Fibroblast of skin of right biceps (primary cell): ENCODE measurements around the gene KRTAP4-11.
"Not testable (repeated sequence)": the region's sequence is repeated elsewhere in the genome, so short reads cannot be mapped to it uniquely, and the experiment has no call there.

Source experiments
- DNase-seq: peaks from one replicate; pipeline ENCODE4 v3.0.0-alpha.2; 2013

Gene KRTAP4-11

GRCh38 chr17:41117846-41118386 lies at the start of gene KRTAP4-11:
Gene KRTAP4-11 (minus strand): TSS chr17:41118373. CDS start chr17:41118315, 58 bp downstream.
- DNase-seq, result not testable (repeated sequence)

- no peak for DNase-seq
Observed at GRCh38 chr17:41167561-41167960, 49.4 kb upstream of the KRTAP4-11 start.

GRCh38 chr17:41163828-41164227 lies 45.7 kb upstream of the KRTAP4-11 start:
- peak; percentile 16 for DNase-seq

GRCh38 chr17:41160648-41161047 lies 42.5 kb upstream of the KRTAP4-11 start, which contains the start of gene KRTAP4-4:
Gene KRTAP4-4 (minus strand): TSS chr17:41160748. CDS start chr17:41160691, 57 bp downstream.
- DNase-seq, result no peak

GRCh38 chr17:41160190-41160589 lies 42.0 kb upstream of the KRTAP4-11 start:
- DNase-seq, result not testable (repeated sequence)

GRCh38 chr17:41153856-41154255 lies 35.7 kb upstream of the KRTAP4-11 start:
- DNase-seq, result no peak

GRCh38 chr17:41151525-41151924 lies 33.4 kb upstream of the KRTAP4-11 start:
- no peak for DNase-seq

GRCh38 chr17:41150026-41150425 lies 31.9 kb upstream of the KRTAP4-11 start:
- DNase-seq, result no peak

GRCh38 chr17:41149652-41149985 lies 31.4 kb upstream of the KRTAP4-11 start, which contains the start of gene KRTAP4-5:
Gene KRTAP4-5 (minus strand): TSS chr17:41149825. CDS start chr17:41149767, 58 bp downstream.
- DNase-seq, result no peak

- not testable (repeated sequence) for DNase-seq
Observed at GRCh38 chr17:41148971-41149651, 30.9 kb upstream of the KRTAP4-11 start.

- DNase-seq, result no peak
Observed at GRCh38 chr17:41147531-41148204, 29.5 kb upstream of the KRTAP4-11 start.

GRCh38 chr17:41145261-41145660 lies 27.1 kb upstream of the KRTAP4-11 start:
- no peak for DNase-seq

- no peak for DNase-seq
Observed at GRCh38 chr17:41144846-41145245, 26.7 kb upstream of the KRTAP4-11 start.

GRCh38 chr17:41141361-41141760 lies 23.2 kb upstream of the KRTAP4-11 start:
- DNase-seq, result no peak

GRCh38 chr17:41140360-41141131 lies 22.4 kb upstream of the KRTAP4-11 start, which contains the start of gene KRTAP4-6:
Gene KRTAP4-6 (minus strand): TSS chr17:41140544. CDS start chr17:41140487, 57 bp downstream.
- DNase-seq, result peak; percentile 97

GRCh38 chr17:41139865-41140264 lies 21.7 kb upstream of the KRTAP4-11 start:
- DNase-seq, result not testable (repeated sequence)

- DNase-seq, result peak; percentile 39
Observed at GRCh38 chr17:41133880-41134735, 15.9 kb upstream of the KRTAP4-11 start.

GRCh38 chr17:41131979-41132378 lies 13.8 kb upstream of the KRTAP4-11 start:
- DNase-seq, result peak; percentile 67

- no peak for DNase-seq
Observed at GRCh38 chr17:41127371-41127770, 9.2 kb upstream of the KRTAP4-11 start.

GRCh38 chr17:41126412-41126811 lies 8.2 kb upstream of the KRTAP4-11 start:
- no peak for DNase-seq

- DNase-seq, result no peak
Observed at GRCh38 chr17:41125064-41125463, 6.9 kb upstream of the KRTAP4-11 start.

GRCh38 chr17:41123991-41124371 lies 5.8 kb upstream of the KRTAP4-11 start, which contains the start of gene KRTAP4-12:
Gene KRTAP4-12 (minus strand): TSS chr17:41124182. CDS start chr17:41124122, 60 bp downstream.
- DNase-seq, result not testable (repeated sequence)
